ENCODE data around the gene TRIM14.
"Not testable (repeated sequence)": the region's sequence is repeated elsewhere in the genome, so short reads cannot be mapped to it uniquely, and the experiment has no call there.

Gene TRIM14

GRCh38 chr9:98021306-98022040 is 97.5 kb downstream of the TRIM14 start:
- no peak for TF ChIP-seq CTCF (IDR thresholded peaks at IDR 0.05)
- DNase-seq = no peak
- Mint-ChIP-seq H3K27ac (peak overlapping the region; percentile 10), H3K4me1 (peaks cover 26% of the 10 kb centered on the region), H3K9me3 (no peaks in the 10 kb centered on the region), H3K4me3 (no peak overlapping the region), H3K27me3 (ENCODE audit: low read depth, poor library complexity) (peaks cover 2% of the 10 kb centered on the region), H3K36me3 (ENCODE audit: low read depth) (peaks cover 32% of the 10 kb centered on the region)

DNA sequence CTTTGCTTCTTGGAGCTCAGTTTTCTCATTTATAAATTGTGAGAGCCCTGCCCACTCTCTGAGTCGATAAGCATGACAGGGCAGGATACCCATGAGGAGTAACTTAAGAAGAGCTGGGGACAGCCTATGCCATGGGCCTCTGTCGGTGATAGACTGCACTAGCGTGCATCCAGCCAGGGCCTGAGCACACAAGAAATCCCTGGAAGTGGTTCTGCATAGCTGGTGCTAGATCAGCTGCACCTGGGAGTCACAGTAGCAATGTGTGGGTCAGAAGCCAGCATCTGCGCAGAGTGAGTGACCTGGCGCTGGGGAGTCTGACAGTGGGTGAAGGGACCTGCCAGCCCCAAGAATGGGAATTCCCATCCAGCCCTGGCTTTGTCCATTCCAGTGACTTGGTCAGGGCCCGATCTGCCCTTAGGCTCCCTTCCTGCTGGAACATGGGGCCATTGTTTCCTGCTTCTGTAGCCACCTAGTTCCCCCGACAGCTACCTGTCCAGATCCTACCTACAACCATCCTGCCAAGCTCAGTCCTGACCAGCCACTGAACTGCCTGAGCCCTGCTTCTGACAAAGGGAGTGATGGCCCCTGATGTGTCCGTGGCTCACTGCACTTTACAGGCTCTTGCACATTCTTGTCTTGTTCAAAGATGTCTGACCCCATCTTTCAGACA is 98.4 kb downstream of the TRIM14 start:
- Mint-ChIP-seq H3K27ac (peak overlapping the region; percentile 61), H3K36me3 (ENCODE audit: low read depth) (peaks cover 35% of the 10 kb centered on the region), H3K27me3 (ENCODE audit: low read depth, poor library complexity) (peaks cover 2% of the 10 kb centered on the region), H3K4me1 (peaks cover 33% of the 10 kb centered on the region), H3K4me3 (no peak overlapping the region), H3K9me3 (no peaks in the 10 kb centered on the region)
- no peak for TF ChIP-seq CTCF (IDR thresholded peaks at IDR 0.05)
- DNase-seq = no peak

GRCh38 chr9:98019869-98020268 is 99.2 kb downstream of the TRIM14 start:
- H3K4me3 Mint-ChIP-seq; DNase-seq; H3K9me3 Mint-ChIP-seq; H3K27ac Mint-ChIP-seq; H3K27me3 Mint-ChIP-seq (ENCODE audit: low read depth, poor library complexity): not testable (repeated sequence)
- peaks cover 39% of the 10 kb centered on the region for H3K4me1 Mint-ChIP-seq
- H3K36me3 Mint-ChIP-seq (ENCODE audit: low read depth) = peaks cover 42% of the 10 kb centered on the region
